Measurements from ENCODE around the gene PEDS1.
"Not testable (repeated sequence)": the region's sequence is repeated elsewhere in the genome, so short reads cannot be mapped to it uniquely, and the experiment has no call there.

Gene PEDS1

GRCh38 chr20:50190251-50191064 is 36.9 kb upstream of the PEDS1 start, which contains the start of gene CEBPB:
Gene CEBPB (plus strand): TSS chr20:50190830. CDS start chr20:50191034, 204 bp downstream.
- peak; percentile 94 for DNase-seq (ENCODE audit: low spot score)

- DNase-seq (ENCODE audit: low spot score): peak; percentile 76
These were observed 36.2 kb upstream of the PEDS1 start for GRCh38 chr20:50189681-50190250.

- no peak for DNase-seq (ENCODE audit: low spot score)
These were observed 35.6 kb upstream of the PEDS1 start for GRCh38 chr20:50188879-50189680.

GRCh38 chr20:50188287-50188688 is 34.8 kb upstream of the PEDS1 start:
- DNase-seq (ENCODE audit: low spot score): no peak

- DNase-seq (ENCODE audit: low spot score): no peak
These were observed 34.0 kb upstream of the PEDS1 start for GRCh38 chr20:50187403-50188051.

- DNase-seq (ENCODE audit: low spot score): no peak
These were observed 33.5 kb upstream of the PEDS1 start for GRCh38 chr20:50186987-50187402.

GRCh38 chr20:50186151-50186885 is 32.8 kb upstream of the PEDS1 start:
- peak; percentile 77 for DNase-seq (ENCODE audit: low spot score)

- no peak for DNase-seq (ENCODE audit: low spot score)
These were observed 31.9 kb upstream of the PEDS1 start for GRCh38 chr20:50185426-50185825.

- DNase-seq (ENCODE audit: low spot score): no peak
These were observed 28.8 kb upstream of the PEDS1 start for GRCh38 chr20:50182346-50182745.

GRCh38 chr20:50181344-50181743 is 27.8 kb upstream of the PEDS1 start:
- no peak for DNase-seq (ENCODE audit: low spot score)

- DNase-seq (ENCODE audit: low spot score): not testable (repeated sequence)
These were observed 25.1 kb upstream of the PEDS1 start for GRCh38 chr20:50178672-50179071.

GRCh38 chr20:50175938-50176933 is 22.7 kb upstream of the PEDS1 start:
- no peak for DNase-seq (ENCODE audit: low spot score)

GRCh38 chr20:50174456-50174855 is 20.9 kb upstream of the PEDS1 start:
- DNase-seq (ENCODE audit: low spot score): no peak

GRCh38 chr20:50172347-50173013 is 19.0 kb upstream of the PEDS1 start:
- DNase-seq (ENCODE audit: low spot score): peak; percentile 94

GRCh38 chr20:50170549-50171220 is 17.2 kb upstream of the PEDS1 start:
- DNase-seq (ENCODE audit: low spot score): no peak

GRCh38 chr20:50169329-50169823 is 15.9 kb upstream of the PEDS1 start:
- peak; percentile 60 for DNase-seq (ENCODE audit: low spot score)

GRCh38 chr20:50165684-50166554 is 12.4 kb upstream of the PEDS1 start:
- peak; percentile 83 for DNase-seq (ENCODE audit: low spot score)

Data from iPS-NIHi11 (cell line).